GM21737 (cell line): Measurements from ENCODE around the gene PRPF6.

Source experiments
- ATAC-seq: cut with Tn5 transposase; IDR thresholded peaks from one replicate; pipeline ENCODE4 v1.9.1; 2021; ENCODE audit warnings: mild to moderate bottlenecking, moderate library complexity; ENCODE audit not compliant: unreplicated experiment

Gene PRPF6

GRCh38 chr20:64045346-64046011 is 64.5 kb downstream of the PRPF6 start:
- no peak for ATAC-seq

- ATAC-seq, result no peak
Measured at GRCh38 chr20:64047046-64047389, 66.1 kb downstream of the PRPF6 start.

GRCh38 chr20:64047968-64048401 is 67.1 kb downstream of the PRPF6 start:
- ATAC-seq, result no peak

- ATAC-seq, result no peak
Measured at GRCh38 chr20:64048402-64049044, 67.6 kb downstream of the PRPF6 start.

- no peak for ATAC-seq
Measured at GRCh38 chr20:64049060-64049877, 68.3 kb downstream of the PRPF6 start, which contains the start of gene SOX18. SOX18 (minus strand) TSS chr20:64049639; CDS start chr20:64049516, 123 bp downstream.

GRCh38 chr20:64049878-64050260 is 68.9 kb downstream of the PRPF6 start:
- ATAC-seq, result no peak

- no peak for ATAC-seq
Measured at GRCh38 chr20:64050261-64051032, 69.5 kb downstream of the PRPF6 start.

GRCh38 chr20:64051033-64051452 is 70.1 kb downstream of the PRPF6 start:
- ATAC-seq, result no peak

- ATAC-seq, result no peak
Measured at GRCh38 chr20:64051561-64052325, 70.8 kb downstream of the PRPF6 start.

- ATAC-seq, result no peak
Measured at GRCh38 chr20:64052326-64052722, 71.4 kb downstream of the PRPF6 start.

- ATAC-seq, result no peak
Measured at GRCh38 chr20:64052987-64053840, 72.3 kb downstream of the PRPF6 start.

GRCh38 chr20:64053841-64054661 is 73.1 kb downstream of the PRPF6 start:
- no peak for ATAC-seq

- no peak for ATAC-seq
Measured at GRCh38 chr20:64055396-64055892, 74.5 kb downstream of the PRPF6 start.

- ATAC-seq, result no peak
Measured at GRCh38 chr20:64055893-64056638, 75.1 kb downstream of the PRPF6 start.

- no peak for ATAC-seq
Measured at GRCh38 chr20:64056639-64056888, 75.6 kb downstream of the PRPF6 start.

GRCh38 chr20:64056889-64057627 is 76.1 kb downstream of the PRPF6 start:
- no peak for ATAC-seq
